GM18517 (cell line): ENCODE measurements around the gene C12orf60.
"Not testable (repeated sequence)": the region's sequence is repeated elsewhere in the genome, so short reads cannot be mapped to it uniquely, and the experiment has no call there.

ENCODE experiments used
- ATAC-seq: cut with Tn5 transposase; IDR thresholded peaks from one replicate; pipeline ENCODE4 v1.9.1; 2021; ENCODE audit warnings: mild to moderate bottlenecking, moderate library complexity; ENCODE audit not compliant: unreplicated experiment

C12orf60 gene

GRCh38 chr12:14803011-14803829 is at the start of gene C12orf60, which contains the start of gene WBP11:
C12orf60 (plus strand) TSS chr12:14803670; CDS start chr12:14822936, 19,266 bp downstream.
WBP11 (minus strand) TSS chr12:14803478; CDS start chr12:14801383, 2,095 bp downstream.
- ATAC-seq = peak; percentile 100

DNA sequence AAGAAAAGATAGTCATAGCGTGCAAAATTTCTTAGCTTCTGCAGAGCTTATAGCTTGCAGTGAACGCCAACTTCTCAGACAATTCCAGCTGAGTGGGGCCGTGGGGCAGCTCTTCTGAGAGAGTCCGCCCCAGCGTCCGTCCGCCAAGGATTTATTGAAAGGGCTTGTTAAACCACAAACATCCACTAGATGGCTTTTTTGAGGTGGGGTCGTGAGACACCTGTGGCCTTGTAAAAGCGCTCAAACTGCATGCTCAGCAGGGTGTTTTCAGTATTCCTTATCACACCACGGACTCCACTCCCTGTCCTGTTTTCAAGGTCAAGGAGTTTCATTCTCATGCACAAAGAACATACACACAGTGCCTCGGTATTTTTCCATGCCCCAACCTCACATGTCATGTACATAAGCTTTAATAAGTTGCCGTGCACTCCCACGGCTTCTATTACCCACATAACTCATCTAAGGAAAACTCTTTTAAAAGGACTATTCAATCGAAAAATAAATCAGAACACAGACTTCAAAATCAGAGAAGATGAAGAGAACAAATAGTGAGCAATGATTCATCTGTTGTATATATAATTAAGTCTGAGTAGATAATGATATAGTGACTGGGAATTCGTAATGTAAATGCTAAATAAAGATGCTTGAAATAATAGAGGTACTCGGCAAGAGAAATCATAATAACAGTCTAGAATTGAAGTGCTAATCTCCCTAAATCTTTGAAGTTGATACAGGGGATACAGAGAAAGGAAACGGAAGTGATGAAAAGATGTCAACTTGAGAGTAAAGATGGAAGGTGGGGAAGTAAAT is 46.9 kb upstream of the C12orf60 start:
- ATAC-seq = no peak

- not testable (repeated sequence) for ATAC-seq
These were observed 43.7 kb upstream of the C12orf60 start for GRCh38 chr12:14759711-14760280.

DNA sequence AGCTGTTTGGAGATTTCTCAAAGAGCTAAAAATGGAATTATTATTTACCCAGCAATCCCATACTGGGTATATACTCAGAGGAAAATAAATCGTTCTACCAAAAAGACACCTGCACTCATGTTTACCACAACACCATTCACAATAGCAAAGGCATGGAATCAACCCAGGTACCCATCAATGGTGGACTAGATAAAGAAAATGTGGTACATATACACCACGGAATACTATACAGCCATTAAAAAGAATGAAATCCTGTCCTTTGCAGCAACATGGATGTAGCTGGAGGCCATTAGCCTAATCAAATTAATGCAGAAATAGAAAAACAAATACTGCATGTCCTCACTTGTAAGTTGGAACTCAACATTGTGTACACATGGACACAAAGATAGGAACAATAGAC is 38.1 kb upstream of the C12orf60 start:
- ATAC-seq = no peak

DNA sequence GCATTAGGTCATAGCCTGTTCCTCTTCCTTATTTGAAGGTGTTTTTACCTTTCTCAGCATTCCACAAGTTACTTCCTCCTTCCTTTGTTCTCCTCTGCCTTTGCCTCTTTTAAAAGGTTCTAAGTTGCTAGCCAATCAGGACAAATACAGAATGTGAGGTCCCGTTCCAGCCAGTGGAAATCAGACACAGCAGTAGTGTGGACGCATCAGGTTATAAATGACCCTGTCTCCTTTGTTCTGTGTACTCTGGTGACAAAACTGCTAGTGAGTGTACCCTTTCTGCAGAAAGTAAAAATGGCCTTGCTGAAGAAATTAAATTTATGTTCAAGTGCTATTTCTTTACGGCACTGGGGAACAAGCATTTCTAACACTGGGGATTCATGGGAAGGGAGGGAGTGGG is 37.5 kb upstream of the C12orf60 start:
- not testable (repeated sequence) for ATAC-seq

DNA sequence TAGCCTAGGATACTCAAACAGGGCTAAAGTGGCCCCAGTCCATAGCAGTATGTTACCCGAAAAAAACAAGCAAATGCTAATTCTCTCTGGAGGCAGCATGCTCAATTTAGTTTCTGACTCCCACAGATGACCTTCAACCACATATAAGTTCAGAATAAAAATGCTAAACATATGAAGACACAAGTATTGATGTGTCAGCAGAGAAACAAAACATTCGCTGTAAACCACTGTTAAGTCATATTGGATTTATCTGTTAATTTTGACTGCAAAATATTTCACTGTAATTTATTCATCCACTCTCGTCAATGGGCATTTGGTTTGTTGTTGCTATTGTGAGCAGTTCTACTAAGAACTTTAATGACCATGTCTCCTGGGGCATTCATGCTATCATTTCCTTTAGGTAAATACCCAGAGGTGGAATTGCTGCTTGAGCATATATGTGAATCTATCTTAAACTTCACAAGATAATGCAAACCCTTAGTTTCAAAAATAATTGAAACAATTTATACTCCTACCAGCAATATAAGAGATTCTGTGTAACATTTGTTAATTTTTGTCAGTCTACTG is 36.7 kb upstream of the C12orf60 start:
- ATAC-seq = no peak

DNA sequence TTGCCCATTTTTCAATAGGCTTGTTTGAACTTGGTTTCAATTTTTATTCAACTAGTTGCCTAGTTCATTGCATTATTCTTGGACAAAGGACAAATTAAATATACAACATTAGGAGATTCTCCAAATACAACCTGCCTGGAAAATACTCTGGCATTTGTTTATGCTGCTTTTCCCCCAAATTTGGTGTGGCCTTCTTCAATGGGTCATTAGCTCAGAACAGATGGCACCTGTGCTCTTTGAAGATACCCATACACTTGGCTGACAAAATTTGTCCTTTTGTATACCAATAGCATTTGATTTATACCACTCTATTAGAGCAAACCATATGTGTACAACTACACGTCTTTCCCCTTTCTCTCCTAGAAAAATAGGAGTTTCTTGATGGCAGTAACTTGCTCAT is 35.9 kb upstream of the C12orf60 start:
- ATAC-seq = no peak

GRCh38 chr12:14768823-14769405 is 34.6 kb upstream of the C12orf60 start:
- no peak for ATAC-seq

DNA sequence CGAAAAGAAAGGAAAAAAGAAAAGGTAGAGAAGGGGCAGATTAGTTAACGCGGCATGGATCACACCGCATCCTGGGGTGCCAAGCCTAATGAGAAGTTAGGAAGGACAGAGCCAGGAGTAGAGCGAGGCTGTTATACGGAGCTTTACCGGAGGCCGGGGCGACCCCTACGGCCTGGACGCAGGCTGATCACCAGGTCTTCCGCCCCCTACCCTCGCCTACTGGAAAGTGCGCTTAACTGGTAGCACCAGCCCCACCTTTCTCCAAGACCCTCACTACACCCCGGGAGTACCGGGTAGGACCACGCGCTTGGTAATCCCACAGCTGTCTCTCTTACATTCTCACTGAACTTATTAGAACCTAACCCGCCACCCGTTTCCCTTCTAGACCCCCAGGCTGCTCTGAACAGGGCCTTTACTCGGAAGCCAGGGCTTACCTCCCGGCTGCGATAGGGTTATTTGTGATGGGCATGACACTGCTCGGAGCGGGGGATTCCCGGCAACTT is 34.0 kb upstream of the C12orf60 start:
- ATAC-seq = peak; percentile 0

- peak; percentile 35 for ATAC-seq
These were observed 33.4 kb upstream of the C12orf60 start for GRCh38 chr12:14769969-14770495.

GRCh38 chr12:14770496-14771461 is 32.7 kb upstream of the C12orf60 start:
- peak; percentile 33 for ATAC-seq

GRCh38 chr12:14771651-14772137 is 31.8 kb upstream of the C12orf60 start:
- ATAC-seq = no peak

DNA sequence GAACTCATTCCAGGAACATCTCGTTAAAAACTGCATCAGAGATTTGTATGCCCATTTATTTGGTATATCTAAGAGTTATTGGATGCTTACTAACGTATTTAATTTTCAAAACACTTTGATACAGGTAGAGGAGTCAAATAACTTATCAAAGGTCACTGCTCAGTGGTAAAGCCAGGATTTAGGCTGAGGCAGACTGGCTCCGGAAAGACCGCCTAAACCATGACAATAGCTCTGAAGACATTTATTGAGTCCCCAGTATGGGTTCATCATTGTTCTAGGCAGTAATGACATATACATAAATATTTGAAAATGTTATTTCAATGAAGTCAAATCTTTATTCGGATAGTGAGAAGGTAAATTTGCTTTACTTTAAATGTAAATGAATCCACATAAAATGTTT is 30.5 kb upstream of the C12orf60 start:
- ATAC-seq = no peak

DNA sequence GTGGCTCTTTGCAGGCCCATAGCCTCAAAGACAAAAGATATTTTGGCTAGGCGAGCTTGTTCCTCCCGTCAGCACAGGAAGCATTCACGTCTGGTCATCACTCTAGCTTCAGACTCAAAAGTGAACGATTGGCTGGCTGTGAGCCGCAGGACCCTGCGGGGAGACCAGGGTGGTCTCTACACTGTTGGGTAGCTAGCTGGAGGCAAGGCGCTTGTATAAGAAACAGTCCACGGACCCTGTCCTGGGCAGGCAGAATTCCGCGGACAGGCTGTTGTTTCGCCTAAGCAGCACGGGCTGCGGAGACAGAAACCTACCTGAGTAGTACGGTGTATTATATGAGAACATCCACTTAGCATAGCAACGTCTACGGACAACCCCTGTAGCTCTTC is 29.8 kb upstream of the C12orf60 start:
- peak; percentile 26 for ATAC-seq

DNA sequence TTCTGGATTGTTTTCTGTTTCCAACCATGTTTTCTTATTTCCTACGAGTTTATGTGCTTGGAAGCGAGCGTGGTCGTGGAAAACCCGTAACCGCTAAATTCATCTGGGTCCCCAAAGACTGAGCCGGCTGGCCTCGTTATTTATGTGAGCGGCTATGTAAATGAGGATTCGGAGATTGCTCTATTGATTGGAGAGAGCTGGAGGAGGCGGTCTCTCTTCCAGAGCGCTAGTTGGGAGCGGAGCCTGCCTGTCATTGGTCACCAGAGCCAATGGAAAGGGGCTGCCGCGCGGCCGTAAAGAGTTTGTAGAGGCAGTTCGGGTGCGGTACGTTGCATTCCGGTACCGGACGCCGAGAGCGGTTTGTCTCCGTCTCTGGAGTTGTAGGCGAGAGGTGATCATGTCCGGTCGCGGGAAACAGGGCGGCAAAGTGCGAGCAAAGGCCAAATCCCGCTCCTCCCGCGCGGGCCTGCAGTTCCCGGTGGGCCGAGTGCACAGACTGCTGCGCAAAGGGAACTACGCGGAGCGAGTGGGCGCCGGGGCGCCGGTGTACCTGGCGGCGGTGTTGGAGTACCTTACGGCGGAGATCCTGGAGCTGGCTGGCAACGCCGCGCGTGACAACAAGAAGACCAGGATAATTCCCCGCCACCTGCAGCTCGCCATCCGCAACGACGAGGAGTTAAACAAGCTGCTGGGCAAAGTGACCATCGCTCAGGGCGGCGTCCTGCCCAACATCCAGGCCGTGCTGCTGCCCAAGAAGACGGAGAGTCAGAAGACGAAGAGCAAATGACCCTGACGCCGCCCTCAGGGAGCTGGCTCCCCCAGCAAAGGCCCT is 29.2 kb upstream of the C12orf60 start:
- peak; percentile 56 for ATAC-seq

DNA sequence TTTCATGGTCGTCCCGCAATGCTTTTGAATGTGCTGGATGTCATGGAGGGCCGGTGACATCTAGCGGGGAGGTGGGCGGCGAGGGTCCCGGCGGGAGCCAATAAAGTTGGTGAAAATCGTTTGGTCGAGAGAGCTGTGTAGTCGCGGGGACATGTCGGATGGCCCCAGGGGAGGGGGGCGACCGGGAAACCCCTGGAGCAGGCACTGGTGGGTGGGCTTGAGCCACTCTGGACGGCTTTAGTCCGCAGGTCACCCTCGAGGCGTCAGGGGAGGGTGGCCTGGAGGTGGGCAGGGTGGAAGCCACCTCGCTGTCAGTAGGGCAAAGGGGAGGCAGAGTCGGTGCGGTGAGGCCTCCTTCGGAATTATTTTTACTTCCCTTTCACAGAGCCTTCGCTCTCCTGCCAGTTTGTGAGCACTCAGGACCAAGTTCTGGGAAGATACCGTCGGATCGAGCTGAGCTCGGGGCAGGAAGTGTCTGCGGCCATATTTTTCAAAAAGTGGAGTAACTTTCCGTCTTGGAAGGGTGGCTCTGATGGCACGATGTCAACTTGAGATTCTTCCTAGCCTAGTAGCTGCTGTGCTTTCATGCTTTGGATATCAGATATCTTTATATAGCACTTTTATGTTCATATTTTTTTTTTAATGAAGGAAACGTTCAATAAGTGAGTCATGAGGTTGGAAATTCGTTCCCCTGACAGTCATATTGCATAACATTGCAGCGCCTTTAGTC is 28.4 kb upstream of the C12orf60 start:
- no peak for ATAC-seq

DNA sequence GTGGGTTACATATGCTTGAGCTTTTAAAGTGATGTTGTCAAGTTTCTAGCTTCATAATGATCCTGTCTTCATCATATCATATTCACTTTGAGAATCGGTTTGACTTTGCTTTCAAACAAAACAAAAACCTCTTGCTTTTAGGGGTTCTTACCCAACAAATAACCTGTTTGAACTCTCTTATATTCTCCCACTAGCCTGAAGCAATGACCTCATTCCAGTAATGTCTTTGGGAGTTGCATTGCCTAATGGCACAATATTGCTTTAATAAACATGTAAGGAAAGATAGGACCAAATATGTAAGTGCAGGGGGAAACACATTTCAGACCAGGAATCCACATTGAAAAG is 27.9 kb upstream of the C12orf60 start:
- no peak for ATAC-seq
